ENCODE measurements around the gene CCDC150.
"Not testable (repeated sequence)": the region's sequence is repeated elsewhere in the genome, so short reads cannot be mapped to it uniquely, and the experiment has no call there.

The CCDC150 gene

GRCh38 chr2:196604196-196604595, 35.3 kb upstream of the CCDC150 start:
- DNase-seq (ENCODE audit: low spot score): no peak
- no peak for TF ChIP-seq CTCF (IDR thresholded peaks at IDR 0.05; ENCODE audit: extremely low read depth, insufficient read depth, missing control alignments)
- in situ Hi-C loops (cut with MboI; ENCODE audit: low pct_unique_long_range_greater_than_20kb, low sequenced_read_pairs, unreplicated experiment): no loop called here

GRCh38 chr2:196606516-196606915, 33.0 kb upstream of the CCDC150 start:
- in situ Hi-C loops (cut with MboI; ENCODE audit: low pct_unique_long_range_greater_than_20kb, low sequenced_read_pairs, unreplicated experiment): no loop called here
- TF ChIP-seq CTCF (IDR thresholded peaks at IDR 0.05; ENCODE audit: extremely low read depth, insufficient read depth, missing control alignments): no peak
- no peak for DNase-seq (ENCODE audit: low spot score)

- no peak for DNase-seq (ENCODE audit: low spot score)
- in situ Hi-C loops (cut with MboI; ENCODE audit: low pct_unique_long_range_greater_than_20kb, low sequenced_read_pairs, unreplicated experiment): no loop called here
- TF ChIP-seq CTCF (IDR thresholded peaks at IDR 0.05; ENCODE audit: extremely low read depth, insufficient read depth, missing control alignments): no peak
Observed at GRCh38 chr2:196607073-196607472, 32.4 kb upstream of the CCDC150 start.

GRCh38 chr2:196607896-196608295, 31.6 kb upstream of the CCDC150 start:
- DNase-seq (ENCODE audit: low spot score); in situ Hi-C loops (cut with MboI; ENCODE audit: low pct_unique_long_range_greater_than_20kb, low sequenced_read_pairs, unreplicated experiment): not testable (repeated sequence)

- no peak for DNase-seq (ENCODE audit: low spot score)
- in situ Hi-C loops (cut with MboI; ENCODE audit: low pct_unique_long_range_greater_than_20kb, low sequenced_read_pairs, unreplicated experiment): no loop called here
- no peak for TF ChIP-seq CTCF (IDR thresholded peaks at IDR 0.05; ENCODE audit: extremely low read depth, insufficient read depth, missing control alignments)
Observed at GRCh38 chr2:196609806-196610205, 29.7 kb upstream of the CCDC150 start.

GRCh38 chr2:196610796-196611195, 28.7 kb upstream of the CCDC150 start:
- no peak for TF ChIP-seq CTCF (IDR thresholded peaks at IDR 0.05; ENCODE audit: extremely low read depth, insufficient read depth, missing control alignments)
- in situ Hi-C loops (cut with MboI; ENCODE audit: low pct_unique_long_range_greater_than_20kb, low sequenced_read_pairs, unreplicated experiment): no loop called here

GRCh38 chr2:196613302-196613701, 26.2 kb upstream of the CCDC150 start:
- TF ChIP-seq CTCF (IDR thresholded peaks at IDR 0.05; ENCODE audit: extremely low read depth, insufficient read depth, missing control alignments): no peak
- in situ Hi-C loops (cut with MboI; ENCODE audit: low pct_unique_long_range_greater_than_20kb, low sequenced_read_pairs, unreplicated experiment): no loop called here
- DNase-seq (ENCODE audit: low spot score): no peak

More at GRCh38 chr2:196610796-196611195, 28.7 kb upstream of the CCDC150 start:
- no peak for DNase-seq (ENCODE audit: low spot score)
